GM12874 (cell line): Measurements from ENCODE around the gene LMTK2.

Source experiments
- CTCF ChIP-seq: IDR thresholded peaks from 2 replicates; pipeline ENCODE4 v1.5.1; 2011; ENCODE audit warnings: low read depth, mild to moderate bottlenecking, control low read depth, low read length, moderate library complexity; ENCODE audit not compliant: insufficient read depth

Gene LMTK2

GRCh38 chr7:98192781-98193457 is 86.3 kb downstream of the LMTK2 start:
- no peak for TF ChIP-seq CTCF

DNA sequence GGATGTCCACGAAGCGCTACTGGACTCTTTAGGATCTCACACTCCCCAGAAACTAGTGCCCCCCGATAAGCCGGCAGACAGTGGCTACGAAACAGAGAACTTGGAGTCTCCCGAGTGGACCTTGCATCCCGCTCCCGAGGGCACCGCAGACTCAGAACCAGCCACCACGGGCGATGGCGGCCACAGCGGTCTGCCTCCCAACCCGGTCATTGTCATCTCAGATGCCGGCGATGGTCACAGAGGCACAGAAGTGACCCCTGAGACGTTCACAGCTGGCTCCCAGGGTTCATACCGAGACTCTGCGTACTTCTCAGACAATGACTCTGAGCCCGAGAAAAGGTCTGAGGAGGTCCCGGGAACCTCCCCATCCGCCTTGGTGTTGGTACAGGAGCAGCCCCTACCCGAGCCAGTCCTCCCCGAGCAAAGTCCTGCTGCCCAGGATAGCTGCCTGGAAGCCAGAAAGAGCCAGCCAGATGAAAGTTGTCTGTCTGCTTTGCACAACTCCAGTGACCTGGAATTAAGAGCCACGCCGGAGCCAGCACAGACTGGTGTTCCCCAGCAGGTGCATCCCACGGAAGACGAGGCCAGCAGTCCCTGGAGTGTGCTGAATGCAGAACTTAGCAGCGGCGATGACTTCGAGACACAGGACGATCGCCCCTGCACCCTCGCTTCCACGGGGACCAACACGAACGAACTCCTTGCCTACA is 87.0 kb downstream of the LMTK2 start:
- TF ChIP-seq CTCF = no peak

- no peak for TF ChIP-seq CTCF
Measured at GRCh38 chr7:98194186-98194585, 87.5 kb downstream of the LMTK2 start.

DNA sequence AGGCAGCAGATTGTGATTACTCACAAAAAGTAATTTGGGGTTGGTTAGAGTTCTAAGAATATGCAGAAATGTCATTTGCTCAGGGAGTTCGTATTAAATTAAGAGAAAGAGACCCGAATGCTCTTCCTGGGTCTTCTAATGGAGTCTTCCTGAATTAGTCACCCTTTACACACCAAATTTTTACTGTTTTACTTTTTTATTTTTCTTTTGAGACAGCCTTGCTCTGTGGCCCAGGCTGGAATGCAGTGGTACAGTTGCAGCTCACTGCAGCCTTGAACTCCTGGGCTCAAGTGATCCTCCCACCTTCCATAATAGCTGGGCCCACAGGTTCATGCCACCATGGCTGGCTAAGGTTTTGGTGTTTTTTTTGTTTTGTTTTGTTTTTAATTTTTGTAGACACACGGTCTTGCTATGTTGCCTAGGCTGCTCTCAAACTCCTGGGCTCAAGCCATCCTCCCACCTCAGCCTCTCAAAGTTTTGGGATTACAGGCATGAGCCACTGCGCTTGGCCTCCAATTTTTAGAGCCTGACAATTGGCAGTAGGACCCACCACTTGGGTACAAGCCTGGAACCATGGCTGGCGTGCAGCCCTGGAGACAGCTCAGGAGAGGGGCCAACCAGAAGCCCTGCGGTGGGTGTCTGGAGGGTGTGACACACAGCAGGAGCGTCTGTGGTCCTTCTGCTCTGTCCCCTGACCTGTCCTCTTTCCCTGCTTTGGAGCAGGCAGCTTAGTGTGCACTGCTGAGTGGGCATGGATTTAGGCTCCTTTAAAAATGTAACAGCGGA is 88.2 kb downstream of the LMTK2 start:
- no peak for TF ChIP-seq CTCF

GRCh38 chr7:98196706-98197605 is 90.3 kb downstream of the LMTK2 start:
- no peak for TF ChIP-seq CTCF

DNA sequence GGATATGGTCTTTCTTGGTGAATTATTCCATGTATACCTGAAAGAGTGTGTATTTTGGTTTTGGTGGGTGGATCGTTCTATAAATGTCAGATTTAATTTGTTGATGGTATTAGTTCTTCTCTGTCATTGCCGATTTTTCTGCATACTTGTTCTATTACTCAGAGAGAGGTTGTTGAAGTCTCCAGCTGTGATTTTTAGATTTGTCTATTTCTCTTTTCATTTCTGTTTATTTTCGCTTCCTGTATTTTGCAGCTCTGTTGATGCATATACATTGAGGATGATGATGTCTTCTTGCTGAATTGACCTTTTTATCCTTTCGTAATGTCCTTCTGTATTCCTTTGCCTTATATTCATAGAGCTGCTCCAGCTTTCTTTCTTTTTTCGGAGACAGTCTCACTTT is 92.5 kb downstream of the LMTK2 start:
- TF ChIP-seq CTCF = no peak
